Uterus (tissue), 4 donors: ENCODE results near the gene MBNL3. TPM values are rescaled to one million over a fixed set of nuclear protein-coding genes. Genes with fewer than 3 reads are reported as not detected.

Experiments used
- DNase-seq, 2 donors: peaks; one replicate each; pipeline ENCODE4 v3.0.0-alpha.2; 2019 to 2020
- H3K27ac ChIP-seq, 2 donors: fragments of 200-600 bp; sonication (generic); 1 replicate in 1 of 2; 2 replicates in 1 of 2; pipeline ENCODE4 v1.5.1; 2016 to 2018
- H3K27me3 ChIP-seq, 2 donors: fragments of 200-600 bp; sonication (generic); one replicate each; pipeline ENCODE4 v1.5.1; 2018 to 2019; ENCODE audit warnings: control low read depth in 1 of 2
- H3K36me3 ChIP-seq, 2 donors: fragments of 200-600 bp; sonication (generic); one replicate each; pipeline ENCODE4 v1.5.1; 2019; ENCODE audit warnings: control low read depth in 1 of 2
- H3K4me1 ChIP-seq, 2 donors: fragments of 200-600 bp; sonication (generic); one replicate each; pipeline ENCODE4 v1.5.1; 2018 to 2019; ENCODE audit warnings: control low read depth in 1 of 2
- H3K4me3 ChIP-seq, 2 donors: fragments of 200-600 bp; sonication (generic); 1 replicate in 1 of 2; 2 replicates in 1 of 2; pipeline ENCODE4 v1.5.1; 2018 to 2019; ENCODE audit warnings: mild to moderate bottlenecking in 1 of 2
- H3K9me3 ChIP-seq, 2 donors: fragments of 200-600 bp; sonication (generic); one replicate each; pipeline ENCODE4 v1.5.1; 2019; ENCODE audit warnings: control low read depth in 1 of 2
- CTCF ChIP-seq, 4 experiments: fragments of 200-600 bp in 2 of 4; fragments of 450-650 bp in 2 of 4; sonication (generic) in 2 of 4; IDR thresholded peaks; one replicate each; pipeline ENCODE4 v1.5.1; 2016 to 2019; ENCODE audit warnings: antibody characterized with exemption in 4 of 4, mild to moderate bottlenecking in 2 of 4, moderate library complexity in 1 of 4
- POLR2A ChIP-seq, 2 donors: fragments of 450-650 bp; IDR thresholded peaks; one replicate each; pipeline ENCODE4 v1.6.1; 2016; ENCODE audit warnings: antibody characterized with exemption in 2 of 2, mild to moderate bottlenecking in 1 of 2, moderate library complexity in 1 of 2
- intact Hi-C: fragments of 100-400 bp; cut with DNase I; formaldehyde crosslinking; loops from one replicate; pipeline ENCODE4 v1.15.1; 2023; ENCODE audit warnings: low total_unique reads
- total RNA-seq, 4 donors: library from RNA; depleted of rRNA in 3 of 4; stranded (reverse); fragments of >200 nt in 3 of 4; gene quantifications; one replicate each; pipeline versions ENCODE4 v1.1.0 to v1.2.4, GENCODE V29; 2014 to 2023
- donor health status: DM: yes; HTN: yes; CAD: no.

Gene MBNL3
- total RNA-seq, 4 donors from 2014 or later, result 13.2 to 90.2 (median 32.3) TPM

- H3K4me3 ChIP-seq, result no peak overlapping the region
Measured at GRCh38 chrX:132375941-132376340, 112.9 kb downstream of the MBNL3 start.

GRCh38 chrX:132373610-132374009 lies 115.2 kb downstream of the MBNL3 start:
- intact Hi-C loops, result no loop called here
- H3K27me3 ChIP-seq, result peaks cover 0 to 3% of the 10 kb centered on the region in 2 donors
- H3K36me3 ChIP-seq, result no peaks in the 10 kb centered on the region
- no peak overlapping the region for H3K27ac ChIP-seq
- TF ChIP-seq CTCF (IDR thresholded peaks at IDR 0.05), result no peak
- TF ChIP-seq POLR2A (IDR thresholded peaks at IDR 0.05), result no peak
- no peaks in the 10 kb centered on the region for H3K9me3 ChIP-seq
- no peak overlapping the region for H3K4me3 ChIP-seq
- no peaks in the 10 kb centered on the region for H3K4me1 ChIP-seq
- no peak for DNase-seq

More at GRCh38 chrX:132375941-132376340, 112.9 kb downstream of the MBNL3 start:
- no peak overlapping the region for H3K27ac ChIP-seq
- no peaks in the 10 kb centered on the region for H3K4me1 ChIP-seq
- DNase-seq, result no peak
- TF ChIP-seq CTCF (IDR thresholded peaks at IDR 0.05) (no peak), POLR2A (IDR thresholded peaks at IDR 0.05) (no peak)
- H3K27me3 ChIP-seq, result no peaks in the 10 kb centered on the region
- no peaks in the 10 kb centered on the region for H3K9me3 ChIP-seq
- H3K36me3 ChIP-seq, result no peaks in the 10 kb centered on the region
- intact Hi-C loops, result no loop called here

- intact Hi-C loops, result no loop called here
- Histone ChIP-seq H3K27ac (no peak overlapping the region), H3K9me3 (no peaks in the 10 kb centered on the region), H3K4me3 (no peak overlapping the region), H3K4me1 (no peaks in the 10 kb centered on the region), H3K36me3 (no peaks in the 10 kb centered on the region), H3K27me3 (peaks cover 0 to 3% of the 10 kb centered on the region in 2 donors)
- TF ChIP-seq POLR2A (IDR thresholded peaks at IDR 0.05), result no peak
- no peak for TF ChIP-seq CTCF (IDR thresholded peaks at IDR 0.05)
- no peak for DNase-seq
Measured at GRCh38 chrX:132369617-132370326, 119.1 kb downstream of the MBNL3 start.

GRCh38 chrX:132367984-132368383 lies 120.9 kb downstream of the MBNL3 start:
- DNase-seq, result no peak
- no peaks in the 10 kb centered on the region for H3K4me1 ChIP-seq
- no peak overlapping the region for H3K4me3 ChIP-seq
- no peak for TF ChIP-seq POLR2A (IDR thresholded peaks at IDR 0.05)
- TF ChIP-seq CTCF (IDR thresholded peaks at IDR 0.05), result no peak
- no peak overlapping the region for H3K27ac ChIP-seq
- no peaks in the 10 kb centered on the region for H3K9me3 ChIP-seq
- H3K27me3 ChIP-seq, result peaks cover 0 to 3% of the 10 kb centered on the region in 2 donors
- no peaks in the 10 kb centered on the region for H3K36me3 ChIP-seq
- intact Hi-C loops, result no loop called here

- H3K36me3 ChIP-seq, result no peaks in the 10 kb centered on the region
- H3K27me3 ChIP-seq, result peaks cover 0 to 3% of the 10 kb centered on the region in 2 donors
- no peak for TF ChIP-seq POLR2A (IDR thresholded peaks at IDR 0.05)
- no peak for TF ChIP-seq CTCF (IDR thresholded peaks at IDR 0.05)
- no peak for DNase-seq
- intact Hi-C loops, result no loop called here
- no peak overlapping the region for H3K27ac ChIP-seq
- H3K4me3 ChIP-seq, result no peak overlapping the region
- no peaks in the 10 kb centered on the region for H3K4me1 ChIP-seq
- H3K9me3 ChIP-seq, result no peaks in the 10 kb centered on the region
Measured at GRCh38 chrX:132367314-132367713, 121.5 kb downstream of the MBNL3 start.
